ENCODE results near the gene MRPL43.
"Not testable (repeated sequence)": the region's sequence is repeated elsewhere in the genome, so short reads cannot be mapped to it uniquely, and the experiment has no call there.

MRPL43 gene

DNA sequence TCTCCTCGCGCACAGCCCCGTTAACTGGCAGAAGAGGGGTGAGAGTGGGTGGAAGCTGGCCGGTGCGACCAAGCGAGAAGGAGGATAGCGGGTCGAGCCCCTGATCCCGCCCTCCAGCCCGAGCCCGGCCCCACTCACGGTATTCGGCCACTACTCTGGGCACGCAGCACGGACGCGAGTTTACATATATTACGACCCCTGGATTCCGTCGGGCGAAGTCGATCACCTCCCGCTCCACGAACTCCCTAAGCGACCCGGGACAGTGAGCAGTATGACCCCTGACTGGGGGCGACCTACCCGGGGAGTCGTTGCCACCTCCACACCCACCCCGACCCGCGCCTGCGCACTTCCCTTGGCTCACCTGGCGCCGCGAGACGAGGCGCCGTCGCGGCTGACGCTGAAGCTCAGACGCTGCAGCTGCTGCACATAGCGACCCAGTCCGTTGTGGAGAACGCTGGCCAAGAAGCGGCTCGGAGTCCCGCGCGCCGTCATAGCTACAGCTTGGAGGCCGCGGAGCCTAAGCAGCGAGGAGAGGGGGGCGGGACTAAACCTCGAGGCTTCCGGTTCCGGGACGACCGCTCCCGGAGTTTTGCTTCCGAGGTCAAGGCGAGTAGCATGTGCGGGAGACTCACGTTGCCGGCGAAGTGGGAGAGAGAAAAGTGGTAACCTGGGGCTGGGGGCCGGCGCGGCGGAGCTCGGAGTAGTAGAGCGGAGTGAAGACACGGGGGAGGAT is at the start of gene MRPL43, which contains the start of gene TWNK:
Gene MRPL43, minus strand, starts transcription at position 546 of the 733 bp plus-strand sequence. Its CDS starts 54 bp downstream, at position 492.
Gene TWNK, plus strand, starts transcription at position 592 of the 733 bp plus-strand sequence. CDS start 668 bp downstream, outside the sequence.
- peak; percentile 56 to 69 for DNase-seq (ENCODE audit: low read depth in 2 of 2)

DNA sequence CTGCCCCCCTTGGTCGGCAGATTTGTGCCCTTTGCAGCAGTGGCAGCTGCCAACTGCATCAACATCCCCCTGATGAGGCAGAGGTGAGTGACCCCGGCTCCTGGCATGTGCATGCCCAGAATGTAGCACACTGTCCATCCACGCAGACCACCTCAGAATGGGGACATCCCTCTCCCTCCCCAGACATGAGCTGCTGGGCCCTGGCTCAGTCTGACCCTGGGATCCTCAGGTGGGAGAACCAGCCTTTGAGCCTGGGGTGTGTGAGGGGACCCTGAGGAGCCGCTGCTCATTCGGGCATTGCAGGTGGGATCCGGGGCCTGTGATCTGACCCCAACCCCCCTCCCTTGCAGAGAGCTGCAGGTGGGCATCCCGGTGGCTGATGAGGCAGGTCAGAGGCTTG is 49.4 kb upstream of the MRPL43 start:
- DNase-seq (ENCODE audit: low read depth in 2 of 2), result no peak

DNA sequence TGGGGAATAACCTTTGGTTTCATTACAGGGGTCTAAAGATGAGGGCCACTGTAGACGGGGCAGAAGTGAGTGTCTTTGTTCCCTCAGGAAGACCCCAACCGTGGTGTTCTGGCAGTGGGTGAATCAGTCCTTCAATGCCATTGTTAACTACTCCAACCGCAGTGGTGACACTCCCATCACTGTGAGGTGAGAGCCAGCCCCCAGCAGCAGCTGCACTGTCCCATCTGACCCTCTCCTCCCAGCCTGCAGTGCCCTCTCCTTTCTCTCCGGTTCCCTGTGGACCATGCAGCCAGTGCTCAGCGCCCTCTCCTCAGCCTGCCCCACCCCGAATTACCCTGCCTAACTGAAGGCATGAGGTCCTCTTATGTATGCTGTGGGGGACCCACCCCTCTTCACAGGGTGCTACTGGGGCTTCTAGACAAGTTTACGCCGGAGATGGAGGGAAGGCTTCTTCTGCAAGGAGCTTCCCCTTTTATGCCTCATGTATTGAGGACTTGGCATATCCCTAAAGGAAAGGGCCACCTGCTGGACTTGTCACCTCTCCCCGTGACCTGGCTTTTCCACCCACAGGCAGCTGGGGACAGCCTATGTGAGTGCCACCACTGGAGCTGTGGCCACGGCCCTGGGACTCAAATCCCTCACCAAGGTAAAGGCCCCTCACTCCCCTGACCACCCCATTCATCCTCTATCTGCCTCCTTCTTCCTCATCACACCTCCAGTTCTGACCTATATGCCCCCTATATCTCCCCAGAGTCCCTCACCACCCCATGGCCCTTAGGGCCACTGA is 48.8 kb upstream of the MRPL43 start:
- DNase-seq (ENCODE audit: low read depth in 2 of 2), result no peak

DNA sequence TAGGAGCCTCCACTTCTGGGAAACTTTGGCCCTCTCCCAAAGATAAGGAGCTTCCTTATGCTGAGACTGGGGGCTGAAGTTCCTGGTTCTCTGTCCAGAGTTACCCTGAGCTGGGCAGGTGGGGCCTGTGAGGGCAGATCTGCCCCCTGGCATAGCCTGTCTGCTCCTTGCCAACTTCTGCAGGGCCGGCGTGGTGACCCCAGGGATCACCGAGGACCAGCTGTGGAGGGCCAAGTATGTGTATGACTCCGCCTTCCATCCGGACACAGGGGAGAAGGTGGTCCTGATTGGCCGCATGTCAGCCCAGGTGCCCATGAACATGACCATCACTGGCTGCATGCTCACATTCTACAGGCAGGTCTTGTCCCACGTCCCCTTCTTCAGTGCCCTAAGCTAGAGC is 48.0 kb upstream of the MRPL43 start:
- DNase-seq (ENCODE audit: low read depth in 2 of 2), result no peak

DNA sequence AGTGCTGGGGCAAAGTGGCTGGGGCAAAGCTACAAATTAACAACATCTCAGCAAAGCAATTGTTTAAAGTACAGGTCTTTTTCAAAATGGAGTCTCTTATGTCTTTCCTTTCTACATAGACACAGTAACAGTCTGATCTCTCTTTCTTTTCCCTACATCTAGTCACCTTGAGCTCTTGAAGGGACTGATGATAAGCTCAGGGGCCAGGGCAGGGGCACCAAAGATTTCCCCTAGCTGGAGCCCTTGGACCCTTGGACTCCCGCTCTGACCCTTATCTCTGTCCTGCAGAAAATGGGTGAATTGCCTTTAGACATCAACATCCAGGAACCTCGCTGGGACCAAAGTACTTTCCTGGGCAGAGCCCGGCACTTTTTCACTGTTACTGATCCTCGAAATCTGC is 47.1 kb upstream of the MRPL43 start:
- not testable (repeated sequence) for DNase-seq (ENCODE audit: low read depth in 2 of 2)

DNA sequence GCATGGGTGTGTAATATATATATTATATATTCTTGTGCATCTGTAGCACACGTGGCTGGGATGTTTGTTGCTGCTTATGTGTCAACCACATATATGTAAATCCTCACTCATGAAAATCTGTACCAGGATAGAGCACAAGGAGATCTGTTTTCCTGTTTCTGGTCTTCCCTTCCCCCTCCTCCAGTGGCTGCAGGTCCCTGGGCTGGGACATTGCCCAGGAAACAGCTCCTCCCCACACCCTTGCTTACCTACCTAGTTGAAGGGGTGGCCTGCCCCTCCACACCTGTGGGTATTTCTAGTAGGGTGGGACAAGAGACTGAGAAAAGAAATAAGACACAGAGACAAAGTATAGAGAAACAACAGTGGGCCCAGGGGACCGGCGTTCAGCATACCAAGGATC is 46.0 kb upstream of the MRPL43 start:
- no peak for DNase-seq (ENCODE audit: low read depth in 2 of 2)

DNA sequence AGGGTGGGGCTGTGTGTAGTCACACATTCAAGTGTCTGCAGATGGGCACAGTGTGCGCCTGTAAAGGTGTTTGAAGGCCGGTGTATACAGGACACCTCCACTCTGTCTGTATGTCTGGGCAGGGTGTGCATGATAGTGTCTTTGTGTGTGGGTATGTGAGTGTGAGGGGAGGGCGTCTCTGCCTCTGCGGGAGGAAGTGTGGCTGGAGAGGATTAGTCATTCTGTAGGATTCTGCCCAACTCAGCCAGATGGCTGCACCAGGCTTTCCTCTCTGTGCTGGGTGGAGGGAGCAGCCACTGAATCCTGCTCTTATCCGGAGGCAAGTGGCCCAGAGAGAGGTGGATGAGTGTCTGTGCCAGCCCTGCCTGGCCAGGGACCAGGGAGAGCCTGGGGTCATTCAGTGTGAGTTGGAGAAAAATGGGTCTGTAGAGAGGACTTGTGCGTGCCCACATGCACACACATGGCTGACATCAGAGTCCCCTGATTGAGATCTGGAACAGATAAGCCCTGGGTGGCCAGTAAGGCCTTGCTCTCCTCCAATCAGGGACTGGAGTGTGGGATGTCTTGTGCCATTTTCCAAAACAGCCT is 45.4 kb upstream of the MRPL43 start:
- DNase-seq (ENCODE audit: low read depth in 2 of 2), result peak; percentile 39 to 45

DNA sequence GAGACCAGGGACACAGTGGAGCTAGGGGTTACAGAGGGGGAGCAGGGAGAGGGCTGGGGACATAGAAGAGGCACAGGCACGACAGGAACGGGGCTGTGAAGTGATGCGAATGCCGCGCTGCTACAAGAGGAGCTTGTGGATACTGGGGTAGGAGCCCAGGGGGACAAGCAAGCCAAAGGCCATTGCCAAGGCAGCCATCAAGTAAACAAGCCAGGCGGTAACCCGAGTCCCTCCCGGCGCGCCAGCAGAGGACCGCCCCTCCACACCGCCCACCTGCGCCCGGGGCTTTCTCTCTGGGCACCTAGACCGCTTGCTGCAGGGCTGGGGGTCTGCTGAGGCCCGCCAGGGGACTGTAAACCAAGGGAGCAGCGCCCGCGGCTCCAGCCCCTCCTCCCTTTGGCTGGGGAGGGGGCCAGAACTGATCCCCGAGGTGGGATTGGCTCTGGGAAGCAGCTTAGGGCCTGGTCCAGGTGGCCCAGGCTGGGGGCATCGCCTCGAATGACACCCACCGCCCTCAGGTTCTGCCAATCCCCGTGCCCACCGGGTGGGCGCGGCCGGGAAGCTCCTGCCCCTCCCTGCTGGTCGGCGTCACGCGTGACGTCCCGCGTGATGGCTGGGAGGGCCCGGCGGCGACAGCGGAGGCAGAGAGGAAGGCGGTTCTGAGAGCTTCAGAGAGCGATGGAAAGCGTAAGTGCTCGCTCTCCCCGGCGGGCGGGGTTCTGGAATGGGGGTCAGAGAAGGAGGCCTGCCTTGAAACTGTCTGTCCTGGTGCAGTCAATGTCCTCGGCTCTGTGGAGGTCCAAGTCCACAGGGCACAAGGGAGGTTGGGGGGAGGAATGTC is 44.7 kb upstream of the MRPL43 start:
- DNase-seq (ENCODE audit: low read depth in 2 of 2), result peak; percentile 52 to 65

DNA sequence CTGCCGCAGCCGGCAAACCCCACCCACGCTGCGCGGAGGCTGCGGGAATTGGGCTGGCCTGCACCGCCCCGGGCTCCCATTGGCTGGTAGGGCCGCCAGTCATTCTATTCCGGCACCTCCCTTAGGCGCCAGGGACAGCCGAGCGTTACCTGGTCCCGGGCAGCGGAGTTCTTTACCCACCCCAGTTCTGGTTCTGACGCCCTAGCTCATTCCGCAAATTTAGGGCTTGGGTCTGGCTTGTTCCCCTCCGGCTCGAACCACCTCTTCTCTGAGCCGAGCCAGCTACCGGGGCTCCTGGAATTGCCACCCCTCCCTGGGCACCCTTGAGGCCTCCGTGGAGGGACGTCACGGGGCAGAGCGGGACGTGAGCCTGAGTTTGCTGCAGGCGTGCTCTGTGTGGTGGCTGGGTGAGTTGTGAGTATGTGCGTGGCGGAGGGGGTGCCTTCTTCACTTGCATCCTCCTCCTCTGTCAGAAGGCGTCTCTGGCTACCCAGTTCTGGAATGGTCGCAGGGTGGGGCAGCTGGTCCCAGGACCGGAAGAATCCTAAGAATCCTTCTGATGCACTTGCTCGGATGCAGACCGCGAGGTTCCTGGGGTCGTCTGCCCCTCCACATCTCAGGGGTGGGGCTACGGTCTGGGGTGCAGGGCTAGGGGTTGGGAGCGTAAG is 44.0 kb upstream of the MRPL43 start, which contains the start of the genes PDZD7 and SFXN3:
Gene PDZD7, minus strand, starts transcription at position 2 of the 668 bp plus-strand sequence. CDS start 910 bp downstream, outside the sequence.
Gene SFXN3, plus strand, starts transcription at position 107 of the 668 bp plus-strand sequence. CDS start 3,461 bp downstream, outside the sequence.
- DNase-seq (ENCODE audit: low read depth in 2 of 2), result peak; percentile 89 to 95

DNA sequence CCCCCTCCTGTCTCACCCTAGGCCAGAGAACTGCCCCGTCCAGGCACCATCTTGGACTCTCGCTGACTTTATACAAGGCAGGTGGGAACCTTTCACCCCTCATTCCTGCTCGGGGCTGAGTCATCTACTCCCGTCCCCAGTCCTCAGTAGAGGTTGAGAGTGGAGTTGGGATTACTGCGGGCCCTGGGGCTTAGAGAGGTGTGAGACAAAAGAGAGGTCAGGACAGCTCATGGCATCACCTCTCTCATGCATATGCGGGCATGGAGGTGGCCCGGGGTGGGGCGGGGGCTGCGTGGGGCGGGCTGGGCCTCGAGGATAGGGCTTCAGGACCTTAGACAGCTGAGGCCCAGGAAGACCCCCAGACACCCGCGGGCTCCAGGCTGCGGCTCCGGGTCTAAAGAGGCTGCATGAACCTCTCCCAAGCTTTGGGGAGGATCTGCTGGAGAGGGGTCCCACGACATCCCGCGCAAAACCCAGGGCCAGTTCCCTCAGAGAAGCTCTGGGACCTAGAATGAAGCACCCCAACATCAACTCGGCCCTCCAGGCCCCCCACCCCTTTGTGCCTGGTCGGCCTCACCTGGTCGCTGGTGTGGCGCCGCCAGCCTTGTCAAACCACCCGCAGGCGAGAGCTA is 43.3 kb upstream of the MRPL43 start:
- DNase-seq (ENCODE audit: low read depth in 2 of 2), result no peak

DNA sequence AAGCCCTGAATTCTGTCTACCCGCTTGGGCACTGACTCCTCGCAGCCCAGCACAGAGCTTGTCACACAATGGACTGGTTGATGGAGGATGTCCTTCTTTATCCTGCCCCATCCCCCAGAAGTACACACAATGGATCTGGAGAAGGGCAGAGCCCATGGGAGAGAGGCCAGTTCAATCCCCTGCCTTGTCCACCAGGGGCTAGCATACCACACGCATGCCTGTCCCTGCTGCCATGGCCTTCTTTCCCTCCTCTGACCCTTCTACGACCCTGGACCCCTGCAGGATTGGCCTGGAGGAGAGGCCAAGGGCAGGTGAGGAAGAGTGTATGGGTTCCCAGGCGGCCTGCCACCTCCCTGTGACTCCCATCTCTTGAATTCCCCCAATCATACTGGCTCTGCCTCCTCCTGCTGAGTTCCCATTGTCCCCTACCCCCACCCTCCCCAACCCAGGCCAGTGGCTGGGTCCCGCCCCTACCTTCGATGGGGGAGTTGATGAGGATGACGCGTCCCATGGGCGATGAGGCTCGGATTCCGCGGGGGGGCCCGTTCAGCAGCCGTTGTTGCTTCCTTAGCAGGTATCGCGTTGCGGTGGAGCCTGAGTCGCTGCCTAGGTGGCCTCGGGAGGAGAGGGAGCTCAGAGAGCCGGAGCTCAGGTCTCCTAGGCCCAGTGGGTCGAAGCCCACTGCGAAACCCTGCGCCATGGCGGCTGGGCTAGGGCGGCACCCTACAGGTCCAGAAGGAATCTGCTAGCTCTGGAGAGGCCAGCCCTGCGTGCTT is 42.4 kb upstream of the MRPL43 start:
- no peak for DNase-seq (ENCODE audit: low read depth in 2 of 2)

DNA sequence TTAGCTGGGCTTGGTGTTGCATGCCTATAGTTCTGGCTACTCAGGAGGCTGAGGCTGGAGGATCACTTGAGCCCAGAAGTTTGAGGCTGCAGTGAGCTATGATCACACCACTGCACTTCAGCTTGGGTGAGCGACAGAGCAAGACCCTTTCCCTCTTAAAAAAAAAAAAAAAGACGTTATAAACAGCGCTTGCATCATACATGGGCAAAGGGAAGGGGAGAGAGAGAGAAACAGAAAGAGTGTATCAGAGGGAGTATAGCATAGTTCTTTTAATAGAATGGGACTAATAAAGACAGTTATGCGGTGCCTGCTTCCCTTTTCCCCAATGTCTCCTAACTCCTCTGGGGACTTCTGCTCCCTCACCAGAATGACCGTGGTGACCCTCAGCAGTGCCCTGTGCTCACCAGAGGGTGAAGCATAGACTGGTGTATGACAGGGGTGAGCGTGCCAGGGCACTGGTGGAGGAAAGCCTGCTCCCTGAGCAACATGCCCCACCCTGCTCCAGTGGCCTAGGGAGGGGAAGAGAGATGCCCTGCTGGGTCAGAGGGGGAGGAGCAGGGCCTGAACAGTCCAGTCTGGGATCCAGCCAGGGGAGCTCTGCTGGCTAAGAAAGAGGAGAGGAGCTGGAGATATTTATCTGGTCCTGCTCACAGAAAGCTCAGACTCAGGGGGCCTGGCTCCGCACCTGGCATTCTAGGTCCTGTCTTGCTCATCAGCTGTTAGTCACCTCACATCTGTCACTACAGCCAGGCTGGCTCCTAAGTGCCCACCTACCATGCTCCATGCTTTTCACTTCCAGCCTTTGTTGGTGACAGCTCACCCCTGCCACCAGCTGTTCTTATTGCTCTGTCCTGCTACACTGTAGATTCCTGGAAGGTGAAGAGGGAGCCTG is 41.4 kb upstream of the MRPL43 start:
- DNase-seq (ENCODE audit: low read depth in 2 of 2), result no peak

DNA sequence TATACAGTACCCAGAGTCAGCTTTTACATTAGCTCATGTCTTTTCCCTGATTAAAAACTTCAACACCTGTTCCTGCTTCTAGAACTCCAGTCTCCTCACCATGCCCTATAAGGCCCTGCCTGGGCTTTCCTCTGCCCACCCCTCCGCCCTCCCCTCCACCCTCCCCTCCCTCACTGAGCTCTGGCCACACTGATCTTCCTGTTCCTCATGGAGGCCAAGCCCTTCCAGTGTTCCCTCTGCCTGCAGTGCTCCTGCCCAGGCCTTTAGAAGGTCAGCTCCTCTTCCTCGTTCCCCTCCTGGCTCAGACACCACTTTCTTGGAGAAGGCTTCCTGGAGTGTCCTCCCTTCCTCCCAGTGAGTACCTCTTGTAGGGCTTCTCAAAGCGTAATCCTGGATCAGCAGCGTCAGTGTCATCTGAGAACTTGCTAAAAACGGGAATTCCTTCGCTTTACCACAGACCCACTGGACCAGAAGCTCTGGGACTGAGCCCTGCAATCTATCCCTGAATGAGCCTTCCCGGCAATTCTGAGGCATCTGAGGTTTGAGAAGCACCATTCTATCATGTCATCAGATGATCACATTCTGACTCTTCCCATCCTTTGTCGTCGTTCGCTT is 39.9 kb upstream of the MRPL43 start:
- no peak for DNase-seq (ENCODE audit: low read depth in 2 of 2)

DNA sequence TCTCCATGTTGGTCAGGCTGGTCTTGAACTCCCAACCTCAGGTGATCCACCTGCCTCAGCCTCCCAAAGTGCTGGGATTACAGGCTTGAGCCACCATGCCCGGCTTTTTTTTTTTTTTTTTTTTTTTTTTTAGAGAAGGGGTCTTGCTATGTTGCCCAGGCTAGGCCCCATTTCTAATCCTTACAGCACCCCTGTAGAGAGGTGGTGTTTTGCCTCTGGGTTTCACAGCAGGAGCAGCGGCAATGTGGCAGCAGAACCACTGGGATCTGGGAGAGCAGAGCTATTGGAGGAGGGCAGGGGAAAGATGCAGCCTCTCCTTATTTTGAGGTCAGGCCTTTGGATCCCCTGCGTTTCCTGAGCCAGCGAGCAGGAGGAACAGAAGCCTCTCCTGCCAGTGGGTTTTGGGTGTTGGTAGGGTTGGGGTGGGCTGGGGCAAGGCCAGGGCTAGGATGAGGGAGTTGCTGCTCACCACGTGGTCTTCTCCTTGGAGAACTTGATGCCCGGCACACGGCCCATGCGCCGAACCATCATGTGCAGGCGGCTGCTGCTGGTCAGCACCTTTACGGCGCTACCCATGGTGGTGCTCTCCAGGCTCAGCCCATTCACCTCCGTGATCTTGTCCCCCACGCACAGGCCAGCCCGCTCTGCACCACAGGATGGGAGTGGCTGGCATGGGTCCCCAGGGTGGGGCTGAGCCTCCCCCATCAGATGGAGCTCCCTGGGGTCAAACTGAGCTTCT is 35.8 kb upstream of the MRPL43 start:
- DNase-seq (ENCODE audit: low read depth in 2 of 2), result no peak

DNA sequence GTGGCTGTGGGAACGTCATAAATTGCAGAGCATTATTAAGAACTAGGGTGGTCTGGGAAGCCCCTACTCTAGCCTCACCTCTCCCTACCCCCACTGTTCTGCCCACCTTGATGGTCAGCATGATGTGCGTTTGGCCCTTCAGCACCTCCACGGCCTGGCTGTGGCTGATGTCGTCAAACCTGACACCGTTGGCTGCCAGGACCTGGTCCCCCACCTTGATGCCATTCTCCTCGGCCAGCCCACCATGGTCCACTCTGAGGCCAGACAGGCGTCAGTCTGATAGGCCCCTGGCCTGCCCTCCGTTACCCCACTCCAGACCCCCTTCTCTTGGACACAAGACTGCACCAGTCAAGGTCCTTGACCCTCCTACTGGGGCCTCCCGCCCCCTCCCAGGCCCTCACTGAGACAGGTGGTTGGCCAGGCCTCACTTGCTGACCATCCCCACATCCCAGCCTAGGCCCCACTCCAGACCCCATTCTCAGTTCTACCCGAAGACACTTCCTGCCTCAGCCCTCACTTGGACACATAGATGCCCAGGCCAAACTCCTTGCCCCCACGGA is 34.5 kb upstream of the MRPL43 start:
- no peak for DNase-seq (ENCODE audit: low read depth in 2 of 2)

DNA sequence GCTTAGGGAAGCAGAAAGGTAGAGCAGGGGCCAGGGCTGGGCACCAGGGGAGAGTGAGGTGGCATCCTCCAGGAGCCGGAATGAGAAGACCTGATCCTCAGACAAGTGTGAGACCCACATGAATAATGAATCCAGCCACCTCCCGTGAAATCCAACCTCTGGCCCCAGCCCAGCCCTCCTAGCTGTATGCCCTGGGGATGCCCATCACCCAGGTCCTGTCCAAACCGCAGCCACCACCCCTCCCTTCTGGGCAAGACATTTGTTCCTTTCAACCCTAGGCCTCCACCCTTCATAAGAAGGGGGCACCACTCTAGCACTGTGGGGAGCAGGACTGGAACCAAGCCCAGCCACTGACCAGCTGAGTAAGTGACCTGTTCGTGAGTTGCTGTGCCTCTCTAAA is 33.9 kb upstream of the MRPL43 start:
- no peak for DNase-seq (ENCODE audit: low read depth in 2 of 2)

Measured in stimulated activated CD8-positive, alpha-beta memory T cell treated with anti-CD3 and anti-CD28 coated beads, Interleukin-2, amount 100 ng/mL, for 1 hour (primary cell).